Smooth muscle cell (in vitro differentiated cells): ENCODE measurements around the gene SYK. TPM values are rescaled to one million over a fixed set of nuclear protein-coding genes. Genes with fewer than 3 reads are reported as not detected.
"Not testable (repeated sequence)": the region's sequence is repeated elsewhere in the genome, so short reads cannot be mapped to it uniquely, and the experiment has no call there.

Experiments used
- DNase-seq: peaks from one replicate; lab custom pipeline; 2025; ENCODE audit not compliant: unreplicated experiment; lab: John Stamatoyannopoulos, UW
- H2AFZ ChIP-seq: fragments of 200-600 bp; sonication (generic); 2 replicates; pipeline ENCODE4 v1.6.0; 2016; ENCODE audit warnings: antibody characterized with exemption, low read depth, mild to moderate bottlenecking
- H3F3A ChIP-seq: fragments of 200-600 bp; sonication (generic); 2 replicates; pipeline ENCODE4 v1.6.0; 2017; ENCODE audit warnings: antibody characterized with exemption, low read depth
- H3K27ac ChIP-seq: fragments of 200-600 bp; sonication (generic); 2 replicates; pipeline ENCODE4 v1.5.1; 2016; ENCODE audit warnings: low read depth, mild to moderate bottlenecking
- H3K27me3 ChIP-seq: fragments of 200-600 bp; sonication (generic); 2 replicates; pipeline ENCODE4 v1.6.1; 2016; ENCODE audit warnings: low read depth, mild to moderate bottlenecking
- H3K36me3 ChIP-seq: fragments of 200-600 bp; sonication (generic); 2 replicates; pipeline ENCODE4 v1.5.1; 2016; ENCODE audit warnings: low read depth
- H3K4me1 ChIP-seq: fragments of 200-600 bp; sonication (generic); 2 replicates; pipeline ENCODE4 v1.5.1; 2016; ENCODE audit warnings: low read depth
- H3K4me2 ChIP-seq: fragments of 200-600 bp; sonication (generic); 2 replicates; pipeline ENCODE4 v1.6.0; 2016; ENCODE audit warnings: mild to moderate bottlenecking
- H3K4me3 ChIP-seq: fragments of 200-600 bp; sonication (generic); 2 replicates; pipeline ENCODE4 v1.5.1; 2016; ENCODE audit warnings: mild to moderate bottlenecking
- H3K79me2 ChIP-seq: fragments of 200-600 bp; sonication (generic); 2 replicates; pipeline ENCODE4 v1.6.0; 2016; ENCODE audit warnings: low read depth, mild to moderate bottlenecking
- H3K9ac ChIP-seq: fragments of 200-600 bp; sonication (generic); 2 replicates; pipeline ENCODE4 v1.6.0; 2016; ENCODE audit warnings: low read depth
- H3K9me3 ChIP-seq: fragments of 200-600 bp; sonication (generic); replicated peaks from 2 replicates; pipeline ENCODE4 v1.5.1; 2016; ENCODE audit warnings: low read depth
- H4K20me1 ChIP-seq: fragments of 200-600 bp; sonication (generic); 2 replicates; pipeline ENCODE4 v1.6.0; 2016; ENCODE audit warnings: low read depth
- CTCF ChIP-seq: fragments of 200-600 bp; sonication (generic); IDR thresholded peaks from 2 replicates; pipeline ENCODE4 v1.5.1; 2017; ENCODE audit warnings: borderline replicate concordance, mild to moderate bottlenecking, antibody characterized with exemption; ENCODE audit not compliant: insufficient read depth, poor library complexity, severe bottlenecking
- WGBS: methylation state at CpG from one replicate; pipeline ENCODE4 v1.1.7; 2016; ENCODE audit warnings: low lambda C conversion rate; 5-methylcytosine and 5-hydroxymethylcytosine counted together
- polyA plus RNA-seq: library from polyadenylated mRNA; unstranded; fragments of >200 nt; fragmentation: Nextera tagmentation; extraction: Ambion mirVana; gene quantifications from 2 replicates; pipeline ENCODE4 v1.2.1, GENCODE V29; 2016
- total RNA-seq: library from RNA; depleted of rRNA; stranded (reverse); fragments of >200 nt; gene quantifications from 2 replicates; pipeline ENCODE4 v1.2.3, GENCODE V29; 2014

SYK gene
- total RNA-seq: 0.09 and 0.40 TPM in 2 replicates
- polyA plus RNA-seq: 0.46 TPM in 1 of 2 replicates, not detected in the other

GRCh38 chr9:90801241-90801972 lies at the start of gene SYK:
SYK (plus strand) TSS chr9:90801819; CDS start chr9:90843899, 42,080 bp downstream.
- H3K4me1 ChIP-seq: peaks cover 7% of the 10 kb centered on the region
- H3K36me3 ChIP-seq: no peaks in the 10 kb centered on the region
- H3K4me2 ChIP-seq: peak within 1 kb of the TSS; percentile 98
- H3F3A ChIP-seq: no peaks in the 10 kb centered on the region
- H4K20me1 ChIP-seq: no peaks in the 10 kb centered on the region
- peak within 1 kb of the TSS; percentile 55 for H3K4me3 ChIP-seq
- H3K79me2 ChIP-seq: no peaks in the 10 kb centered on the region
- no peaks in the 10 kb centered on the region for H3K9me3 ChIP-seq
- WGBS: 6% methylated on average over 44 of the region's 64 CpGs
- peaks cover 80% of the 10 kb centered on the region for H3K27me3 ChIP-seq
- H2AFZ ChIP-seq: peak within 1 kb of the TSS; percentile 63
- no peak within 1 kb of the TSS for H3K9ac ChIP-seq
- no peak for TF ChIP-seq CTCF
- H3K27ac ChIP-seq: no peak within 1 kb of the TSS
- no peak for DNase-seq

- H3K4me2 ChIP-seq, H4K20me1 ChIP-seq, H3K9ac ChIP-seq, DNase-seq, H3K36me3 ChIP-seq, H3K4me3 ChIP-seq, H3K4me1 ChIP-seq, H3F3A ChIP-seq, H2AFZ ChIP-seq, H3K27me3 ChIP-seq, H3K9me3 ChIP-seq, H3K79me2 ChIP-seq: not testable (repeated sequence)
- peak overlapping the region; percentile 35 for H3K27ac ChIP-seq
- 61% methylated on average over 13 of the region's 13 CpGs for WGBS
- TF ChIP-seq CTCF: peak; percentile 65
Observed at GRCh38 chr9:90755514-90756371, 45.9 kb upstream of the SYK start.

- H2AFZ ChIP-seq, H3K4me2 ChIP-seq, H4K20me1 ChIP-seq, H3K4me3 ChIP-seq, H3K27ac ChIP-seq, H3K9ac ChIP-seq, H3K36me3 ChIP-seq, H3K27me3 ChIP-seq, H3F3A ChIP-seq, H3K9me3 ChIP-seq, DNase-seq, H3K4me1 ChIP-seq, H3K79me2 ChIP-seq: not testable (repeated sequence)
- 84% methylated on average over 12 of the region's 14 CpGs for WGBS
Observed at GRCh38 chr9:90760577-90760976, 41.0 kb upstream of the SYK start.

- Histone ChIP-seq H3K27me3 (no peaks in the 10 kb centered on the region), H3K9ac (no peak overlapping the region), H3K4me2 (no peak overlapping the region), H2AFZ (no peak overlapping the region), H3K27ac (no peak overlapping the region), H3K36me3 (no peaks in the 10 kb centered on the region), H3F3A (no peaks in the 10 kb centered on the region), H4K20me1 (no peaks in the 10 kb centered on the region), H3K9me3 (no peaks in the 10 kb centered on the region), H3K4me3 (no peak overlapping the region), H3K4me1 (no peaks in the 10 kb centered on the region), H3K79me2 (no peaks in the 10 kb centered on the region)
- no peak for DNase-seq
- no peak for TF ChIP-seq CTCF
Observed at GRCh38 chr9:90766731-90767130, 34.9 kb upstream of the SYK start.
